HEK293 (cell line): ENCODE measurements around the gene IL4R.

Source experiments
- BCL11B ChIP-seq: fragments of 450-650 bp; formaldehyde crosslinking; IDR thresholded peaks from 2 replicates; pipeline ENCODE4 v1.5.1; 2016; ENCODE audit warnings: low read depth, missing biosample characterization, missing genetic modification characterization
- EGR2 ChIP-seq: fragments of 450-650 bp; formaldehyde crosslinking; IDR thresholded peaks from 2 replicates; pipeline ENCODE4 v1.5.1; 2016; ENCODE audit warnings: low read depth, missing biosample characterization, missing genetic modification characterization
- PRDM1 ChIP-seq: fragments of 450-650 bp; formaldehyde crosslinking; IDR thresholded peaks from 2 replicates; pipeline ENCODE4; 2016; ENCODE audit warnings: missing biosample characterization, missing genetic modification characterization
- SP2 ChIP-seq: fragments of 450-650 bp; formaldehyde crosslinking; IDR thresholded peaks from 2 replicates; pipeline ENCODE4 v1.5.1; 2016; ENCODE audit warnings: missing biosample characterization, missing genetic modification characterization
- ZBTB48 ChIP-seq: fragments of 450-650 bp; formaldehyde crosslinking; IDR thresholded peaks from 2 replicates; pipeline ENCODE4 v1.5.1; 2016; ENCODE audit warnings: missing biosample characterization, missing genetic modification characterization
- ZBTB8A ChIP-seq: fragments of 450-650 bp; formaldehyde crosslinking; IDR thresholded peaks from 2 replicates; pipeline ENCODE4 v1.5.1; 2016; ENCODE audit warnings: missing biosample characterization, missing genetic modification characterization
- ZFHX2 ChIP-seq: fragments of 450-650 bp; formaldehyde crosslinking; conservative IDR thresholded peaks from 2 replicates; pipeline ENCODE4 v1.5.1; 2016; ENCODE audit warnings: missing biosample characterization, missing genetic modification characterization
- ZNF10 ChIP-seq: fragments of 450-650 bp; formaldehyde crosslinking; IDR thresholded peaks from 2 replicates; pipeline ENCODE4 v1.5.1; 2017; ENCODE audit warnings: missing biosample characterization, missing genetic modification characterization
- ZNF184 ChIP-seq: fragments of 450-650 bp; IDR thresholded peaks from 2 replicates; pipeline ENCODE4 v1.5.1; 2018; ENCODE audit warnings: missing biosample characterization, mild to moderate bottlenecking, missing genetic modification characterization
- ZNF24 ChIP-seq: fragments of 450-650 bp; formaldehyde crosslinking; IDR thresholded peaks from 2 replicates; pipeline ENCODE4 v1.5.1; 2016; ENCODE audit warnings: missing biosample characterization, missing genetic modification characterization
- ZNF335 ChIP-seq: fragments of 450-650 bp; formaldehyde crosslinking; conservative IDR thresholded peaks from 2 replicates; pipeline ENCODE4 v1.5.1; 2016; ENCODE audit warnings: missing biosample characterization, missing genetic modification characterization
- ZNF354C ChIP-seq: fragments of 450-650 bp; formaldehyde crosslinking; IDR thresholded peaks from 2 replicates; pipeline ENCODE4 v1.5.1; 2016; ENCODE audit warnings: missing biosample characterization, missing genetic modification characterization, low read depth, borderline replicate concordance
- ZNF391 ChIP-seq: fragments of 450-650 bp; formaldehyde crosslinking; IDR thresholded peaks from 2 replicates; pipeline ENCODE4 v1.5.1; 2016; ENCODE audit warnings: low read depth, missing biosample characterization, missing genetic modification characterization, borderline replicate concordance
- ZNF48 ChIP-seq: fragments of 450-650 bp; formaldehyde crosslinking; IDR thresholded peaks from 2 replicates; pipeline ENCODE4 v1.5.1; 2016; ENCODE audit warnings: missing biosample characterization, missing genetic modification characterization
- ZNF510 ChIP-seq: fragments of 450-650 bp; formaldehyde crosslinking; IDR thresholded peaks from 2 replicates; pipeline ENCODE4 v1.5.1; 2018; ENCODE audit warnings: mild to moderate bottlenecking, missing genetic modification characterization, missing biosample characterization; ENCODE audit not compliant: insufficient replicate concordance
- ZNF658 ChIP-seq: fragments of 450-650 bp; formaldehyde crosslinking; IDR thresholded peaks from 2 replicates; pipeline ENCODE4; 2016; ENCODE audit warnings: missing biosample characterization, missing genetic modification characterization
- ZNF830 ChIP-seq: fragments of 450-650 bp; IDR thresholded peaks from 2 replicates; pipeline ENCODE4 v1.5.0; 2018; ENCODE audit warnings: missing biosample characterization, missing genetic modification characterization, low read depth, mild to moderate bottlenecking, moderate library complexity
- ZXDB ChIP-seq: fragments of 450-650 bp; formaldehyde crosslinking; IDR thresholded peaks from 2 replicates; pipeline ENCODE4 v1.5.1; 2016; ENCODE audit warnings: missing biosample characterization, missing genetic modification characterization
- TF ChIP-seq, protein P1 (sequence below): fragments of 450-650 bp; formaldehyde crosslinking; IDR thresholded peaks from 2 replicates; pipeline ENCODE4 v1.5.1; 2016; ENCODE audit warnings: missing biosample characterization, missing genetic modification characterization
- TF ChIP-seq, protein P2 (sequence below): fragments of 450-650 bp; formaldehyde crosslinking; IDR thresholded peaks from 2 replicates; pipeline ENCODE4 v1.5.1; 2016; ENCODE audit warnings: missing biosample characterization, missing genetic modification characterization
- TF ChIP-seq, protein P3 (sequence below): fragments of 450-650 bp; formaldehyde crosslinking; IDR thresholded peaks from 2 replicates; pipeline ENCODE4 v1.5.1; 2016; ENCODE audit warnings: missing biosample characterization, missing genetic modification characterization
- TF ChIP-seq, protein P4 (sequence below): fragments of 450-650 bp; formaldehyde crosslinking; IDR thresholded peaks from 2 replicates; pipeline ENCODE4 v1.5.1; 2016; ENCODE audit warnings: missing biosample characterization, missing genetic modification characterization
- TF ChIP-seq, protein P5 (sequence below): fragments of 450-650 bp; IDR thresholded peaks from 2 replicates; pipeline ENCODE4 v1.5.1; 2018; ENCODE audit warnings: missing biosample characterization, mild to moderate bottlenecking, missing genetic modification characterization
- TF ChIP-seq, protein P6 (sequence below): fragments of 450-650 bp; formaldehyde crosslinking; conservative IDR thresholded peaks from 2 replicates; pipeline ENCODE4 v1.5.1; 2016; ENCODE audit warnings: low read depth, missing biosample characterization, missing genetic modification characterization
- TF ChIP-seq, protein P7 (sequence below): fragments of 450-650 bp; formaldehyde crosslinking; IDR thresholded peaks from 2 replicates; pipeline ENCODE4 v1.5.1; 2017; ENCODE audit warnings: missing biosample characterization, missing genetic modification characterization

IL4R gene

DNA sequence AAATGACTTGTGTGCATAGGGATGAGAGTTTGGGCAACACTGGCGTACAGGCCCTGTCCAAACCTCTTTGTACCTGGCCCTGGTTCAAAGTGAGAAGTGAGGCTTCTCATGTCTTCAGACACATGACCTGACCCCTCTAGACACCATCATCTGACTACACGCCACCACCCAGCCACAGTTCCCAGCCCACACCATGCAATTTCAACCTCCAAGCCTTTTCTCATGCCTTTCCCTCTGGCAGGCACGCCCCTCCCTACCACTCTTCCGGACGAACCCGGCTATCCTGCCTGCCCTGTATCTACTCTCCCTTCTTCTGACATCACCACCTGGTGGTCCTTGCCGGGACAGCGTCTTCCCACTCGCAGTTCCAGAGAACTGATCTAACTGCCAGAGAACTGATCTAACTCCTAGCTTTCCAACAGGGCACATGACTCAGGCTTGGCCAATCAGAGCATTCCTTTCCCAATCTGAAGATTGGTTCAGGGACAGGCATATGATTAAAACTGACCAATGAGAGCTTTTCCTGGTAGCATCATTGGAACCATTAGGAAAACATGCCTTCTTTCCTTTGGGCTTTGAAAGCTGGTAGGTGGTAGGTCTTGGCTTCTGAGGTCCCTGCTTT is 61.1 kb downstream of the IL4R start (continued):
- TF ChIP-seq, protein P1, sequence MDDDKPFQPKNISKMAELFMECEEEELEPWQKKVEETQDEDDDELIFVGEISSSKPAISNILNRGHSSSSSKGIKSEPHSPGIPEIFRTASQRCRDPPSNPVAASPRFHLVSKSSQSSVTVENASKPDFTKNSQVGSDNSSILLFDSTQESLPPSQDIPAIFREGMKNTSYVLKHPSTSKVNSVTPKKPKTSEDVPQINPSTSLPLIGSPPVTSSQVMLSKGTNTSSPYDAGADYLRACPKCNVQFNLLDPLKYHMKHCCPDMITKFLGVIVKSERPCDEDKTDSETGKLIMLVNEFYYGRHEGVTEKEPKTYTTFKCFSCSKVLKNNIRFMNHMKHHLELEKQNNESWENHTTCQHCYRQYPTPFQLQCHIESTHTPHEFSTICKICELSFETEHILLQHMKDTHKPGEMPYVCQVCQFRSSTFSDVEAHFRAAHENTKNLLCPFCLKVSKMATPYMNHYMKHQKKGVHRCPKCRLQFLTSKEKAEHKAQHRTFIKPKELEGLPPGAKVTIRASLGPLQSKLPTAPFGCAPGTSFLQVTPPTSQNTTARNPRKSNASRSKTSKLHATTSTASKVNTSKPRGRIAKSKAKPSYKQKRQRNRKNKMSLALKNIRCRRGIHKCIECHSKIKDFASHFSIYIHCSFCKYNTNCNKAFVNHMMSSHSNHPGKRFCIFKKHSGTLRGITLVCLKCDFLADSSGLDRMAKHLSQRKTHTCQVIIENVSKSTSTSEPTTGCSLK (tag by site-specific recombination) = no peak
- TF ChIP-seq ZNF510 (tag by site-specific recombination) (no peak), ZNF24 (no peak), ZNF354C (tag by site-specific recombination) (no peak), ZBTB48 (no peak), BCL11B (no peak), ZNF10 (tag by site-specific recombination) (no peak), ZNF830 (tag by site-specific recombination) (no peak), ZNF184 (tag by site-specific recombination) (no peak), ZFHX2 (tag by site-specific recombination) (0 out of 2 replicates have a peak, but pooled peaks have one; percentile 23), ZBTB8A (tag by site-specific recombination) (no peak), ZNF658 (tag by site-specific recombination) (no peak), EGR2 (peak; percentile 41; the same call in 1 of the 2 replicates), ZNF391 (tag by site-specific recombination) (no peak), ZXDB (tag by site-specific recombination) (no peak), SP2 (tag by site-specific recombination) (peak; percentile 62), PRDM1 (tag by site-specific recombination) (no peak), ZNF335 (no peak), ZNF48 (tag by site-specific recombination) (no peak)
- TF ChIP-seq, protein P2, sequence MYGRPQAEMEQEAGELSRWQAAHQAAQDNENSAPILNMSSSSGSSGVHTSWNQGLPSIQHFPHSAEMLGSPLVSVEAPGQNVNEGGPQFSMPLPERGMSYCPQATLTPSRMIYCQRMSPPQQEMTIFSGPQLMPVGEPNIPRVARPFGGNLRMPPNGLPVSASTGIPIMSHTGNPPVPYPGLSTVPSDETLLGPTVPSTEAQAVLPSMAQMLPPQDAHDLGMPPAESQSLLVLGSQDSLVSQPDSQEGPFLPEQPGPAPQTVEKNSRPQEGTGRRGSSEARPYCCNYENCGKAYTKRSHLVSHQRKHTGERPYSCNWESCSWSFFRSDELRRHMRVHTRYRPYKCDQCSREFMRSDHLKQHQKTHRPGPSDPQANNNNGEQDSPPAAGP (tag by site-specific recombination) = no peak
- TF ChIP-seq, protein P3, sequence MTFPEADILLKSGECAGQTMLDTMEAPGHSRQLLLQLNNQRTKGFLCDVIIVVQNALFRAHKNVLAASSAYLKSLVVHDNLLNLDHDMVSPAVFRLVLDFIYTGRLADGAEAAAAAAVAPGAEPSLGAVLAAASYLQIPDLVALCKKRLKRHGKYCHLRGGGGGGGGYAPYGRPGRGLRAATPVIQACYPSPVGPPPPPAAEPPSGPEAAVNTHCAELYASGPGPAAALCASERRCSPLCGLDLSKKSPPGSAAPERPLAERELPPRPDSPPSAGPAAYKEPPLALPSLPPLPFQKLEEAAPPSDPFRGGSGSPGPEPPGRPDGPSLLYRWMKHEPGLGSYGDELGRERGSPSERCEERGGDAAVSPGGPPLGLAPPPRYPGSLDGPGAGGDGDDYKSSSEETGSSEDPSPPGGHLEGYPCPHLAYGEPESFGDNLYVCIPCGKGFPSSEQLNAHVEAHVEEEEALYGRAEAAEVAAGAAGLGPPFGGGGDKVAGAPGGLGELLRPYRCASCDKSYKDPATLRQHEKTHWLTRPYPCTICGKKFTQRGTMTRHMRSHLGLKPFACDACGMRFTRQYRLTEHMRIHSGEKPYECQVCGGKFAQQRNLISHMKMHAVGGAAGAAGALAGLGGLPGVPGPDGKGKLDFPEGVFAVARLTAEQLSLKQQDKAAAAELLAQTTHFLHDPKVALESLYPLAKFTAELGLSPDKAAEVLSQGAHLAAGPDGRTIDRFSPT = no peak
- TF ChIP-seq, protein P4, sequence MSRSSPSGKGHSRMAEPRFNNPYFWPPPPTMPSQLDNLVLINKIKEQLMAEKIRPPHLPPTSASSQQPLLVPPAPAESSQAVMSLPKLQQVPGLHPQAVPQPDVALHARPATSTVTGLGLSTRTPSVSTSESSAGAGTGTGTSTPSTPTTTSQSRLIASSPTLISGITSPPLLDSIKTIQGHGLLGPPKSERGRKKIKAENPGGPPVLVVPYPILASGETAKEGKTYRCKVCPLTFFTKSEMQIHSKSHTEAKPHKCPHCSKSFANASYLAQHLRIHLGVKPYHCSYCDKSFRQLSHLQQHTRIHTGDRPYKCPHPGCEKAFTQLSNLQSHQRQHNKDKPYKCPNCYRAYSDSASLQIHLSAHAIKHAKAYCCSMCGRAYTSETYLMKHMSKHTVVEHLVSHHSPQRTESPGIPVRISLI = no peak
- TF ChIP-seq, protein P5, sequence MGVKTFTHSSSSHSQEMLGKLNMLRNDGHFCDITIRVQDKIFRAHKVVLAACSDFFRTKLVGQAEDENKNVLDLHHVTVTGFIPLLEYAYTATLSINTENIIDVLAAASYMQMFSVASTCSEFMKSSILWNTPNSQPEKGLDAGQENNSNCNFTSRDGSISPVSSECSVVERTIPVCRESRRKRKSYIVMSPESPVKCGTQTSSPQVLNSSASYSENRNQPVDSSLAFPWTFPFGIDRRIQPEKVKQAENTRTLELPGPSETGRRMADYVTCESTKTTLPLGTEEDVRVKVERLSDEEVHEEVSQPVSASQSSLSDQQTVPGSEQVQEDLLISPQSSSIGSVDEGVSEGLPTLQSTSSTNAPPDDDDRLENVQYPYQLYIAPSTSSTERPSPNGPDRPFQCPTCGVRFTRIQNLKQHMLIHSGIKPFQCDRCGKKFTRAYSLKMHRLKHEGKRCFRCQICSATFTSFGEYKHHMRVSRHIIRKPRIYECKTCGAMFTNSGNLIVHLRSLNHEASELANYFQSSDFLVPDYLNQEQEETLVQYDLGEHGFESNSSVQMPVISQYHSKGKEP (tag by site-specific recombination) = no peak
- TF ChIP-seq, protein P6, sequence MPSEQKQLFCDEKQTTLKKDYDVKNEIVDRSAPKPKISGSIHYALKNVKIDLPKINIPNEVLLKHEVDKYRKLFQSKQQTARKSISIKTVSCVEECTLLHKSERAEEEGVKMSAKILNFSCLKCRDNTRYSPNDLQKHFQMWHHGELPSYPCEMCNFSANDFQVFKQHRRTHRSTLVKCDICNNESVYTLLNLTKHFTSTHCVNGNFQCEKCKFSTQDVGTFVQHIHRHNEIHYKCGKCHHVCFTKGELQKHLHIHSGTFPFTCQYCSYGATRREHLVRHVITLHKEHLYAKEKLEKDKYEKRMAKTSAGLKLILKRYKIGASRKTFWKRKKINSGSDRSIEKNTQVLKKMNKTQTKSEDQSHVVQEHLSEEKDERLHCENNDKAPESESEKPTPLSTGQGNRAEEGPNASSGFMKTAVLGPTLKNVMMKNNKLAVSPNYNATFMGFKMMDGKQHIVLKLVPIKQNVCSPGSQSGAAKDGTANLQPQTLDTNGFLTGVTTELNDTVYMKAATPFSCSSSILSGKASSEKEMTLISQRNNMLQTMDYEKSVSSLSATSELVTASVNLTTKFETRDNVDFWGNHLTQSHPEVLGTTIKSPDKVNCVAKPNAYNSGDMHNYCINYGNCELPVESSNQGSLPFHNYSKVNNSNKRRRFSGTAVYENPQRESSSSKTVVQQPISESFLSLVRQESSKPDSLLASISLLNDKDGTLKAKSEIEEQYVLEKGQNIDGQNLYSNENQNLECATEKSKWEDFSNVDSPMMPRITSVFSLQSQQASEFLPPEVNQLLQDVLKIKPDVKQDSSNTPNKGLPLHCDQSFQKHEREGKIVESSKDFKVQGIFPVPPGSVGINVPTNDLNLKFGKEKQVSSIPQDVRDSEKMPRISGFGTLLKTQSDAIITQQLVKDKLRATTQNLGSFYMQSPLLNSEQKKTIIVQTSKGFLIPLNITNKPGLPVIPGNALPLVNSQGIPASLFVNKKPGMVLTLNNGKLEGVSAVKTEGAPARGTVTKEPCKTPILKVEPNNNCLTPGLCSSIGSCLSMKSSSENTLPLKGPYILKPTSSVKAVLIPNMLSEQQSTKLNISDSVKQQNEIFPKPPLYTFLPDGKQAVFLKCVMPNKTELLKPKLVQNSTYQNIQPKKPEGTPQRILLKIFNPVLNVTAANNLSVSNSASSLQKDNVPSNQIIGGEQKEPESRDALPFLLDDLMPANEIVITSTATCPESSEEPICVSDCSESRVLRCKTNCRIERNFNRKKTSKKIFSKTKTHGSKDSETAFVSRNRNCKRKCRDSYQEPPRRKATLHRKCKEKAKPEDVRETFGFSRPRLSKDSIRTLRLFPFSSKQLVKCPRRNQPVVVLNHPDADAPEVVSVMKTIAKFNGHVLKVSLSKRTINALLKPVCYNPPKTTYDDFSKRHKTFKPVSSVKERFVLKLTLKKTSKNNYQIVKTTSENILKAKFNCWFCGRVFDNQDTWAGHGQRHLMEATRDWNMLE (tag by site-specific recombination) = peak; percentile 50; the same call in 1 of the 2 replicates
- TF ChIP-seq, protein P7, sequence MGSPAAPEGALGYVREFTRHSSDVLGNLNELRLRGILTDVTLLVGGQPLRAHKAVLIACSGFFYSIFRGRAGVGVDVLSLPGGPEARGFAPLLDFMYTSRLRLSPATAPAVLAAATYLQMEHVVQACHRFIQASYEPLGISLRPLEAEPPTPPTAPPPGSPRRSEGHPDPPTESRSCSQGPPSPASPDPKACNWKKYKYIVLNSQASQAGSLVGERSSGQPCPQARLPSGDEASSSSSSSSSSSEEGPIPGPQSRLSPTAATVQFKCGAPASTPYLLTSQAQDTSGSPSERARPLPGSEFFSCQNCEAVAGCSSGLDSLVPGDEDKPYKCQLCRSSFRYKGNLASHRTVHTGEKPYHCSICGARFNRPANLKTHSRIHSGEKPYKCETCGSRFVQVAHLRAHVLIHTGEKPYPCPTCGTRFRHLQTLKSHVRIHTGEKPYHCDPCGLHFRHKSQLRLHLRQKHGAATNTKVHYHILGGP (tag by site-specific recombination) = no peak
